OCI-LY7 (cell line): ENCODE results near the gene DLEC1.

Experiments used
- EZH2phosphoT487 ChIP-seq: fragments of 200-600 bp; sonication (generic); IDR thresholded peaks from 2 replicates; pipeline ENCODE4 v1.6.1; 2018; ENCODE audit warnings: low read depth, borderline replicate concordance, mild to moderate bottlenecking, mixed run types, antibody characterized with exemption, low read length, moderate library complexity, mixed read lengths
- TF ChIP-seq, protein P1 (sequence below): fragments of 200-600 bp; sonication (generic); conservative IDR thresholded peaks from 2 replicates; pipeline ENCODE4 v1.5.1; 2014; ENCODE audit warnings: mild to moderate bottlenecking, antibody characterized with exemption, low read length, moderate library complexity, mixed read lengths

GRCh38 chr3:38117163-38117716 lies 78.2 kb downstream of the DLEC1 start:
- TF ChIP-seq, protein P1, sequence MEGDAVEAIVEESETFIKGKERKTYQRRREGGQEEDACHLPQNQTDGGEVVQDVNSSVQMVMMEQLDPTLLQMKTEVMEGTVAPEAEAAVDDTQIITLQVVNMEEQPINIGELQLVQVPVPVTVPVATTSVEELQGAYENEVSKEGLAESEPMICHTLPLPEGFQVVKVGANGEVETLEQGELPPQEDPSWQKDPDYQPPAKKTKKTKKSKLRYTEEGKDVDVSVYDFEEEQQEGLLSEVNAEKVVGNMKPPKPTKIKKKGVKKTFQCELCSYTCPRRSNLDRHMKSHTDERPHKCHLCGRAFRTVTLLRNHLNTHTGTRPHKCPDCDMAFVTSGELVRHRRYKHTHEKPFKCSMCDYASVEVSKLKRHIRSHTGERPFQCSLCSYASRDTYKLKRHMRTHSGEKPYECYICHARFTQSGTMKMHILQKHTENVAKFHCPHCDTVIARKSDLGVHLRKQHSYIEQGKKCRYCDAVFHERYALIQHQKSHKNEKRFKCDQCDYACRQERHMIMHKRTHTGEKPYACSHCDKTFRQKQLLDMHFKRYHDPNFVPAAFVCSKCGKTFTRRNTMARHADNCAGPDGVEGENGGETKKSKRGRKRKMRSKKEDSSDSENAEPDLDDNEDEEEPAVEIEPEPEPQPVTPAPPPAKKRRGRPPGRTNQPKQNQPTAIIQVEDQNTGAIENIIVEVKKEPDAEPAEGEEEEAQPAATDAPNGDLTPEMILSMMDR = no peak
- no peak for TF ChIP-seq EZH2phosphoT487
